ENCODE measurements around the gene OSGEP.

Gene OSGEP

DNA sequence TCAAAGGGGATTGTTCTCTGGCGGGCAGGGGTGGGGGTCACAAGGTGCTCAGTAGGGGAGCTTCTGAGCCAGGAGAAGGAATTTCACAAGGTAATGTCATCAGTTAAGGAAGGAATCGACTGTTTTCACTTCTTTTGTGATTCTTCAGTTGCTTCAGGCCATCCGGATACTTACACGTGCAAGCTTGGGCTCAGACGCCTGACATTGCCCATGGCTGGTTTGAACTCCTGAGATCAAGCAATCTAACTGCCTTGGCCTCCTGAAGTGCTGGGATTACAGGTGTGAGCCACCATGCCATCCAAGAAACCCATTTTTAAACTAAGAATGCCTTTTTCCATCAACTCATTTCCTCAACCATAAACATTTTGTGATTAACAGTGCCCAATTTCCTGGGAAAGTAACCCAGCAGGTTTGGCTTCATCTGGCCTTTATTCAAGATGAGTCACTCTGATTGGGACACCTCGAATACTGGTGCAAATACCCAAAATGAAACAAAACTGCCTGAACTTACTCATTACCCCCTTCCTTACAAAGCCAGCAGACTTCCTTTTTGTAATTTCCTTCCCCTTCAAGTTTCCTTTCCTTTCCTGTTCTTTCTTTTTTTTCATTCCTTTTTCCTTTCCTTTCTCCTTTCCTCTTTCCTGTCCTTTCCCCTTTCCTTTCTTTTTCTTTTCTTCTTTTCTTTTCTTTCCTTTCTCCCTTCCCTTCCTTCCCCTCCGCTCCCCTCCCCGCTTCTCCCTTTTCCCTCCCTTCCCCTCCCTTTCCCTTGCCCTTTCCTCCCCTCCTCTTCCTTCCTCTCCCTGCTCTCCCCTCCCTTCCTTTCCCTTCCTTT lies 40.5 kb upstream of the OSGEP start:
- TF ChIP-seq, protein P1, sequence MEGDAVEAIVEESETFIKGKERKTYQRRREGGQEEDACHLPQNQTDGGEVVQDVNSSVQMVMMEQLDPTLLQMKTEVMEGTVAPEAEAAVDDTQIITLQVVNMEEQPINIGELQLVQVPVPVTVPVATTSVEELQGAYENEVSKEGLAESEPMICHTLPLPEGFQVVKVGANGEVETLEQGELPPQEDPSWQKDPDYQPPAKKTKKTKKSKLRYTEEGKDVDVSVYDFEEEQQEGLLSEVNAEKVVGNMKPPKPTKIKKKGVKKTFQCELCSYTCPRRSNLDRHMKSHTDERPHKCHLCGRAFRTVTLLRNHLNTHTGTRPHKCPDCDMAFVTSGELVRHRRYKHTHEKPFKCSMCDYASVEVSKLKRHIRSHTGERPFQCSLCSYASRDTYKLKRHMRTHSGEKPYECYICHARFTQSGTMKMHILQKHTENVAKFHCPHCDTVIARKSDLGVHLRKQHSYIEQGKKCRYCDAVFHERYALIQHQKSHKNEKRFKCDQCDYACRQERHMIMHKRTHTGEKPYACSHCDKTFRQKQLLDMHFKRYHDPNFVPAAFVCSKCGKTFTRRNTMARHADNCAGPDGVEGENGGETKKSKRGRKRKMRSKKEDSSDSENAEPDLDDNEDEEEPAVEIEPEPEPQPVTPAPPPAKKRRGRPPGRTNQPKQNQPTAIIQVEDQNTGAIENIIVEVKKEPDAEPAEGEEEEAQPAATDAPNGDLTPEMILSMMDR (IDR thresholded peaks at IDR 0.05; ENCODE audit: insufficient read depth, low read length, missing control alignments): no peak
- ChIA-PET POLR2A (no interaction called here), CTCF (no interaction called here)
- H3K4me3 ChIP-seq (ENCODE audit: low read depth, low read length): no peak overlapping the region
- no peak for DNase-seq (ENCODE audit: low read depth, low spot score)

DNA sequence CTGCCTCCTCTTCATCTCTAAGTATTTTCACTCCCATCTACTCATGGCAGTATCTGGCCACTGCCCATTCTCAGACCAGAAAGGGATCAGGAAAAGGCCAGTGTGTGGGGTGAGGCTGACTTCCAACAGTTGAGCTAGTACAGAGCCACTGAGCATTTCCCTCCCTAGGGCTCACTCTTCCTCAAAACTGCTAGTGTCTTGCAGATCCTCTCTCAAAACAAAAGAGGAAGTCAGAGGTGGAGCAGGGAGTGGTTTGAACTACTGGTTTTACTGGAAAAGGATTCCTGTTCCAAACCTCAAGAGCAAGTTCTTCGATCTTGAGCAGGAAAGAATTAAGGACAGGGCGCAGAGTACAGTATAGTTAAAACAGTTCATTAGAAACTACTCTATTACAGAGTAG lies 39.0 kb upstream of the OSGEP start:
- no peak for DNase-seq (ENCODE audit: low read depth, low spot score)
- TF ChIP-seq, protein P1 (IDR thresholded peaks at IDR 0.05; ENCODE audit: insufficient read depth, low read length, missing control alignments): no peak
- ChIA-PET POLR2A (no interaction called here), CTCF (no interaction called here)
- H3K4me3 ChIP-seq (ENCODE audit: low read depth, low read length): no peak overlapping the region

DNA sequence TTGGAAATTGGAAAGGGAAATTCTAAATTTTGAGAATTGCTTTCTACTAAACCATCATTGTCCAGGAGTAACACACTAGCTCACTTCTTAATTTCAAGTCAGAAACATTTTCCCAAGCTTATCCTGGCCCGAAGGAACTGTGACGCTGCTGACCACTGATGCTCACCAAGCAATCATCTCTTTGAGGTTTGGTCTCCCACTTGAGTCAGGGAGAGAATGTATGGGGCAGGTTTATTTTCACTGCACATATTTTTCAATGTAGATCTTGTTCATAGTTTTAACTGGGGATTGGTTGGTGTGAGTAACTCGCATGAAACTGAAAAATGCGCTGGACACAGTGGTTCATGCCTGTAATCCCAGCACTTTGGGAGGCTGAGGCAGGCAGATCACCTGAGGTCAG lies 37.9 kb upstream of the OSGEP start:
- TF ChIP-seq, protein P1 (IDR thresholded peaks at IDR 0.05; ENCODE audit: insufficient read depth, low read length, missing control alignments): no peak
- no peak overlapping the region for H3K4me3 ChIP-seq (ENCODE audit: low read depth, low read length)
- ChIA-PET CTCF (no interaction called here), POLR2A (interaction anchor here (0.7 kb wide), 1 partner anchor 965 kb away, joined by 3 read pairs; no protein-coding TSS in a partner anchor)
- peak; percentile 65 for DNase-seq (ENCODE audit: low read depth, low spot score)

DNA sequence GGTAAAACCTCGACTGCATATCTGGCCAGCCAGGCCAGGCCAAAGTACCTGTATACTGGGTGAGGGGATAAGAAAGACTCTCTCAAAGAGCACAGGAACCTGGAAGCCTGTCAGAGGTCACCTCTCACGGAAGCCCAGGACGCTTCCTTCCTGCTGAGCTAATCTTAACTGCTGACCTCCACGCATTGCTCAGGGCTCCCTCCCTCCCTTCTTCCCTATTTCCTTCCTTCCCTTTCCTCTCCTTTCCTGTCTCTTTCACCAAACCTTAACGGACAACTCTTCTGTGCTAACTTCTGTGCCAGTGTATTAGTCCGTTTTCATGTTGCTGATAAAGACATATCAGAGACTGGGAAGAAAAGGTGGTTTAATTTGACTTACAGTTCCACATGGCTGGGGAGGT lies 36.0 kb upstream of the OSGEP start:
- no peak overlapping the region for H3K4me3 ChIP-seq (ENCODE audit: low read depth, low read length)
- no peak for DNase-seq (ENCODE audit: low read depth, low spot score)
- ChIA-PET CTCF (interaction anchor here (1.4 to 1.5 kb wide), 2 partner anchors 76 to 117 kb away, joined by 3 to 4 read pairs; no protein-coding TSS in a partner anchor), POLR2A (interaction anchor here (2.5 kb wide), 1 partner anchor 21 kb away, joined by 11 read pairs; the partner anchor contains the start of gene PNP)
- TF ChIP-seq, protein P1 (IDR thresholded peaks at IDR 0.05; ENCODE audit: insufficient read depth, low read length, missing control alignments): no peak

DNA sequence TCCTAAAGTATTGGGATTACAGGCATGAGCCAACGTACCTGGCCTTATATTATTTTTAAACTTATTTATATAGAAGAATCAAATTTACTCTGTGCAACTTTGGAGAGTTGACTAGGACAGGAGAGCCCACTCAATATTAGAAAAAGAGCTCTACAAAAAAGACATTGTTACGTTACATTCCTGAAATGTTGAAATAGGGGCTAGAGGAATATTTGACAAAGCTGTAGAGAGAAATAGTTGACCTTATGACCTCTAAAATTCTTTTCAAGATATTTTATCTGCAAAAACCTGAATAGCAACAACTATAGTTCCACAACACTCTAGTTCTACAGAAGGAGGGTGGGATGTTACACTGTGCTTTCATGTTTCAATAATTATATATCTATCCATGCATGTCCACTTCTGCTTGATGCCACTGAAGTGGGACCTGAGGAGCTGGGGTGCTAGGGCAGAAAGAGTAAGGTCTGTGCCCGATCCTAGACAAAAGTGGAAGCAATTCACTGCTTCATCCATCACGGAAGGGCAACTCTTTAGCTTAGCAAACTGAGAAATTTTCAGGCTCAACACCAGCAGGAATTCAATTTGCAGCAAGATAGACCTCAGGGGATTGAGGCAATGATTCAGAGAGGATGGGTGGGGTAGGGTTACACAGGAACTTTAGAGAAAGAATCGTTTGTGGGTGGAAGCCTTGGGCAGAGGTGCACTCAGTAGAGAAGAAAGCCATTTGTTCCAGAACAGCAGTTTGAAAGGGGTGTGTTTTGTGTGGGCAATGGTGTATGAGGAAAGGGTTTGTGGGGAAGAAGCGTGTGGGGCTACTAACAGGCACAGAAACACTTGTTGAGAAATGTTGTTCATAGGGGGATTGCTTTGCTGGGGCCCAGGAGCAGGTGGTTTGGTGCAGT lies 34.7 kb upstream of the OSGEP start:
- TF ChIP-seq, protein P1 (IDR thresholded peaks at IDR 0.05; ENCODE audit: insufficient read depth, low read length, missing control alignments): no peak
- CTCF ChIA-PET: interaction anchor here (0.9 to 1.4 kb wide), 2 partner anchors 75 to 119 kb away, joined by 3 read pairs; no protein-coding TSS in a partner anchor
- no peak overlapping the region for H3K4me3 ChIP-seq (ENCODE audit: low read depth, low read length)
- DNase-seq (ENCODE audit: low read depth, low spot score): no peak
- POLR2A ChIA-PET: interaction anchor here (1.0 to 2.5 kb wide), 2 partner anchors 10 to 20 kb away, joined by 3 to 11 read pairs; partner anchors contain the start of gene PNP

DNA sequence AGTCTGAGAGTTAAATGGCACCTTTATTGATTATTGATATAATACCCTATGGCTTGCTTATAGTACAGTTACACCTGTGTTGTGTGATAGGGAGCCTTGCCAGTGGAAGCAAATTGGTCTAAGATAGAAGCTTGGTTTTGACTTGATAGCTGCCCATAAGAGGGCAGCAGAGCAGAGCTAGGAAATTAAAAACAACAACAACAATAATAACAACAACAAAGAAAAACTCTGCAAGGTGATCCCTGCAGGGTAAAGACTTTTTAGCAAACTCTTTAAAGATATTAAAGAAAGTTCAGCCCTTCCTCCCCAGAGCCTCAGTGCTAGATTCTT lies 32.7 kb upstream of the OSGEP start:
- no peak for DNase-seq (ENCODE audit: low read depth, low spot score)
- ChIA-PET CTCF (interaction anchor here (1.1 to 1.3 kb wide), 2 partner anchors 15 to 44 kb away, joined by 4 to 6 read pairs; no protein-coding TSS in a partner anchor), POLR2A (no interaction called here)
- no peak overlapping the region for H3K4me3 ChIP-seq (ENCODE audit: low read depth, low read length)
- TF ChIP-seq, protein P1 (IDR thresholded peaks at IDR 0.05; ENCODE audit: insufficient read depth, low read length, missing control alignments): no peak

Data from AG04449 (cell line).